ENCODE results near the gene TCEAL1. TPM values are rescaled to one million over a fixed set of nuclear protein-coding genes. Genes with fewer than 3 reads are reported as not detected.

TCEAL1 gene
- total RNA-seq, 1 donor from 2014 or later: 22.9 TPM

- no peak for TF ChIP-seq CTCF (IDR thresholded peaks at IDR 0.05; ENCODE audit: borderline replicate concordance)
- intact Hi-C loops (cut with micrococcal nuclease): no loop called here
- no peak overlapping the region for H3K4me3 ChIP-seq
These were observed 41.0 kb downstream of the TCEAL1 start for GRCh38 chrX:103669745-103670144.

GRCh38 chrX:103674531-103675454 lies 46.0 kb downstream of the TCEAL1 start:
- intact Hi-C loops (cut with micrococcal nuclease): no loop called here
- no peak overlapping the region for H3K27ac ChIP-seq (replicated peaks)
- peaks cover 33% of the 10 kb centered on the region for H3K36me3 ChIP-seq
- H3K9me3 ChIP-seq (replicated peaks): no peaks in the 10 kb centered on the region
- H3K4me1 ChIP-seq: no peaks in the 10 kb centered on the region
- TF ChIP-seq CTCF (IDR thresholded peaks at IDR 0.05; ENCODE audit: borderline replicate concordance): no peak
- no peaks in the 10 kb centered on the region for H3K27me3 ChIP-seq (ENCODE audit: low read depth)
- no peak overlapping the region for H3K4me3 ChIP-seq
- no peak for DNase-seq

More at GRCh38 chrX:103669745-103670144, 41.0 kb downstream of the TCEAL1 start:
- Histone ChIP-seq H3K4me1 (no peaks in the 10 kb centered on the region), H3K36me3 (no peaks in the 10 kb centered on the region), H3K9me3 (replicated peaks) (no peaks in the 10 kb centered on the region), H3K27ac (replicated peaks) (no peak overlapping the region), H3K27me3 (ENCODE audit: low read depth) (no peaks in the 10 kb centered on the region)
- no peak for DNase-seq

- Histone ChIP-seq H3K27me3 (ENCODE audit: low read depth) (no peaks in the 10 kb centered on the region), H3K4me1 (peaks cover 10% of the 10 kb centered on the region), H3K4me3 (no peak overlapping the region), H3K9me3 (replicated peaks) (no peaks in the 10 kb centered on the region), H3K27ac (replicated peaks) (no peak overlapping the region), H3K36me3 (peaks cover 43% of the 10 kb centered on the region)
- intact Hi-C loops (cut with micrococcal nuclease): no loop called here
- TF ChIP-seq CTCF (IDR thresholded peaks at IDR 0.05; ENCODE audit: borderline replicate concordance): no peak
- DNase-seq: no peak
These were observed 49.6 kb downstream of the TCEAL1 start for GRCh38 chrX:103678199-103678993.

Other genes with a start within 250 kb of the TCEAL1 start
- gene RAB40A, start 109.5 kb upstream of the TCEAL1 start, total RNA-seq: not detected
- 60.4 TPM for gene TCEAL4, start 43.5 kb upstream of the TCEAL1 start, total RNA-seq
- 18.2 TPM for gene TCEAL3, start 21.0 kb upstream of the TCEAL1 start, total RNA-seq
- 156 TPM for gene MORF4L2, start 57.7 kb downstream of the TCEAL1 start, total RNA-seq
- not detected for gene TMEM31, start 81.9 kb downstream of the TCEAL1 start, total RNA-seq
- gene PLP1, start 147.9 kb downstream of the TCEAL1 start, total RNA-seq: 7.0 TPM
- gene RAB9B, start 203.3 kb downstream of the TCEAL1 start, total RNA-seq: 29.3 TPM